ENCODE data around the gene UBIAD1. TPM values are rescaled to one million over a fixed set of nuclear protein-coding genes. Genes with fewer than 3 reads are reported as not detected.

The UBIAD1 gene
- total RNA-seq, 1 experiment from 2014 or later, result 21.6 TPM

GRCh38 chr1:11308699-11309224 is 35.8 kb downstream of the UBIAD1 start:
- TF ChIP-seq IRF2 (CRISPR knock-in tag; IDR thresholded peaks at IDR 0.05; ENCODE audit: borderline replicate concordance, low read depth) (no peak), SP1 (CRISPR knock-in tag; conservative IDR thresholded peaks at IDR 0.05) (no peak), ESRRA (CRISPR knock-in tag; IDR thresholded peaks at IDR 0.05; ENCODE audit: borderline replicate concordance) (no peak), ZNF138 (CRISPR knock-in tag; conservative IDR thresholded peaks at IDR 0.05) (no peak), ZSCAN18 (CRISPR knock-in tag; IDR thresholded peaks at IDR 0.05) (no peak), CTCF (IDR thresholded peaks at IDR 0.05) (no peak), USF2 (CRISPR knock-in tag; IDR thresholded peaks at IDR 0.05) (no peak), PRRX2 (CRISPR knock-in tag; IDR thresholded peaks at IDR 0.05) (no peak), MLX (CRISPR knock-in tag; IDR thresholded peaks at IDR 0.05) (no peak), ATF2 (CRISPR knock-in tag; IDR thresholded peaks at IDR 0.05; ENCODE audit: borderline replicate concordance, low read depth) (no peak), ARID4B (CRISPR knock-in tag; IDR thresholded peaks at IDR 0.05; ENCODE audit: borderline replicate concordance) (no peak), ZNF232 (CRISPR knock-in tag; IDR thresholded peaks at IDR 0.05) (no peak), TEAD1 (CRISPR knock-in tag; IDR thresholded peaks at IDR 0.05) (no peak)
- ChIA-PET CTCF (no interaction called here), POLR2A (no interaction called here)
- Mint-ChIP-seq H3K4me1 (peaks cover 12% of the 10 kb centered on the region), H3K4me3 (no peak overlapping the region), H3K27me3 (ENCODE audit: low read depth) (no peaks in the 10 kb centered on the region; the same call in 1 of the 2 replicates), H3K9me3 (peaks cover 8% of the 10 kb centered on the region; the same call in 1 of the 2 replicates), H3K36me3 (no peaks in the 10 kb centered on the region), H3K27ac (no peak overlapping the region)
- DNase-seq (ENCODE audit: low spot score), result no peak
- ATAC-seq, result no peak

- POLR2A ChIA-PET, result no interaction called here
- no peaks in the 10 kb centered on the region for H3K27me3 Mint-ChIP-seq (ENCODE audit: low read depth)
- H3K4me1 Mint-ChIP-seq, result peaks cover 12% of the 10 kb centered on the region
- H3K36me3 Mint-ChIP-seq, result no peaks in the 10 kb centered on the region
- H3K4me3 Mint-ChIP-seq, result no peak overlapping the region
- CTCF ChIA-PET, result no interaction called here
- no peak for DNase-seq (ENCODE audit: low spot score)
- no peak for ATAC-seq
- no peak overlapping the region for H3K27ac Mint-ChIP-seq
- peaks cover 8% of the 10 kb centered on the region; the same call in 1 of the 2 replicates for H3K9me3 Mint-ChIP-seq
- TF ChIP-seq ZNF423 (CRISPR knock-in tag; IDR thresholded peaks at IDR 0.05), result no peak
- TF ChIP-seq RELA (CRISPR knock-in tag; IDR thresholded peaks at IDR 0.05; ENCODE audit: borderline replicate concordance), result no peak
- TF ChIP-seq ZNF396 (CRISPR knock-in tag; IDR thresholded peaks at IDR 0.05; ENCODE audit: borderline replicate concordance), result no peak
- TF ChIP-seq USF1 (CRISPR knock-in tag; IDR thresholded peaks at IDR 0.05), result no peak
- TF ChIP-seq NFE2L1 (CRISPR knock-in tag; IDR thresholded peaks at IDR 0.05), result no peak
- TF ChIP-seq ATF1 (CRISPR knock-in tag; IDR thresholded peaks at IDR 0.05), result no peak
- no peak for TF ChIP-seq ERG (CRISPR knock-in tag; IDR thresholded peaks at IDR 0.05)
- no peak for TF ChIP-seq ESRRA (CRISPR knock-in tag; IDR thresholded peaks at IDR 0.05; ENCODE audit: borderline replicate concordance)
- no peak for TF ChIP-seq ZNF416 (CRISPR knock-in tag; IDR thresholded peaks at IDR 0.05)
- TF ChIP-seq GTF2I (CRISPR knock-in tag; conservative IDR thresholded peaks at IDR 0.05), result no peak
These were observed 36.4 kb downstream of the UBIAD1 start for GRCh38 chr1:11309385-11309784.

Measured in WTC11 (cell line).